Activated T-cell treated with anti-CD3 and anti-CD28 coated beads, Interleukin-2, amount 50 U/mL, for 1 hour (primary cell): ENCODE data around the gene LYPD6B.

ENCODE experiments used
- DNase-seq: peaks from one replicate; pipeline ENCODE4 v3.0.0-alpha.2; 2020

The LYPD6B gene

GRCh38 chr2:149044500-149044899 lies 6.0 kb downstream of the LYPD6B start:
- DNase-seq = no peak

DNA sequence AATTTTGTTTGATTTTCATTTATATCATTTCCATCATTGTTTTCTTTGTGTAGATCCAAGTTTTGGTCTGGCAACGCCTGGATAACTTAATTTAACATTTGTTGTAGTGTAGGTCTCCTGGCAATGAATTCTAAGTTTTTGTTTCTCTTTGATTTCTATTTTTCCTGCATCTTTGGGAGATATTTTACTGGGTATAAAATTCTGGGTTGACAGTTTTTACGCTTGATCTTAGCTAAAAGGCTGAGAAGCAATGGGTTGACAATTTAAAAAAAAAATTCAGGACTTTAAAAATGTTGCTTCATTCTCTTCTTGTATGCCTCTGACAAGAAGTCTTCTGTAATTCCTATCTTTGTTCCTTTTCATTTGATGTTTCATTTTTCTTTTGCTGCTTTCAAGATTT lies 8.6 kb downstream of the LYPD6B start:
- no peak for DNase-seq

DNA sequence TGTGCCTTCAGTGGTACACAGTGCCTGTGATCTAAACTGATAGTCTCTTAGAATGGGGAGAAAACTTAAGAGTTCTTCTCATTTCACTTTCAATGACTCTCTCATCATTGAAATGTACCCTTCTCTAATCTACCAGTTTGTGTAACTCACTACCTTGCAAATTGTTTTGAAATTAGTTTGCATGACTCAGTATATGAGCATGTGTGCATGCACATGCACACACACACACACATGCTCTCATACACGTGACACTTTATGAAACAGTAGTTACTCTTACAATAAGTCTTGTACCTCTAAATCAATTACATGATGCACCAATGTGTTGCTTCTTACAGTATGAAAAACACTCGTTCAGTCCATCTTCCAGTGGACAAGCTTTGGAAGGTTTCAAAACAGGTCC lies 10.6 kb downstream of the LYPD6B start:
- no peak for DNase-seq

GRCh38 chr2:149050188-149050587 lies 11.7 kb downstream of the LYPD6B start:
- DNase-seq = no peak

DNA sequence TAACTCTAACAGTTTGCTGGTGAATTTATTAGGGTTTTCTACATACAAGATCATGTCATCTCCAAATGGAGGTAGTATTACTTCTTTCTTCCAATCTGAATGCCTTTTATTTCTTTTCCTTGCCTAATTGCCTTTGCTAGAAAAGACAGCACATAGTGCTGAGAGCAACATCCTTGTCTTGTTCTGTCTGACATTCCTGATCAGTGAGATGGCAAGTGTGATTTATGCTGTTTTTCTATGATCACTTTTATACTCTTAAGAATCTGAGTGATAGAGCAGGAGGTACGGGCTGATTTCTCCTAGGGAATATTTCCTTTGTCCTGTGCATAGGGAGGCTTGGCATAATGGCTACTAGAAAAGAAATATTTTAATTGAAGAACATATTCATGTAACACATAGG lies 17.3 kb downstream of the LYPD6B start:
- DNase-seq = no peak

- no peak for DNase-seq
Measured at GRCh38 chr2:149056541-149057255, 18.2 kb downstream of the LYPD6B start.

DNA sequence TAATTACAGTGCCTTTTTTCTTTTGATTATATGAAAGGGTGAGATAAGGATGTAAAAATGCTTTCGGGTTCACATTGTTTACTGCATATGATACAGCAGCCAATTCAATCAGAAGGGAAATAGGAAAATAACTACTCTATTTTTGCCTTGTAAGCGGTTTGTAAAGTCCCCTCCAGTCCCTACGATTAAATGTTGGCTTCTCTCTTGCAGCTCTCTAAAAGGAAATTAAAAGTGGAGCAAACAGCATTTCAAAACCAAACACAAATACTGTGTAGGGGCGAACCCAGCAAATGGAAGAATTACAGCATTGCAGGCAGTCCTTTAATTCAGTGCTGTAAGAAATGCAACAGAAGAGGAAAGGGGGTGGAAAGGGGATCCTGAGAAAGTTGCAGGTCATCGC lies 18.9 kb downstream of the LYPD6B start:
- DNase-seq = no peak

GRCh38 chr2:149058936-149059335 lies 20.4 kb downstream of the LYPD6B start:
- no peak for DNase-seq

DNA sequence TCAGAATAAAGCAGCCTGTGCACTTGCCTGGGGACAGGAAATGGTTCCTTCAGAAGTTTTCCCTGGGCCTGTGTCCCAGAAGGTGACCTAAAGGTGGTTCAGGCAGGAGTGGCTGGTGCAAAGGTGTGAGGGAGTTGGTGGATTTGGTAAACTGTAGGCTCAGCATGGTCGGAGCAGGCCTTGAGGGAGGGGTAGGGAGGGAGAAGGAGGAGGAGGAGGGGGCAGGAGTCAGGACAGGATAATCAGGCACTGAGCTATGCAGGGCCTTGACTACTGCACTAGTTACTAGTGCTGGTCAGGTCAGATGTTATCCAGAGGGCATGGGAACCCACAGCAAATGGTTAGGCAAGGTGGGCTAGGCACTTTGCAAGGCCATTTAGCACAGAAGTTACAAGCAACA lies 21.3 kb downstream of the LYPD6B start:
- DNase-seq = no peak

- DNase-seq = no peak
Measured at GRCh38 chr2:149061133-149061745, 22.7 kb downstream of the LYPD6B start.

DNA sequence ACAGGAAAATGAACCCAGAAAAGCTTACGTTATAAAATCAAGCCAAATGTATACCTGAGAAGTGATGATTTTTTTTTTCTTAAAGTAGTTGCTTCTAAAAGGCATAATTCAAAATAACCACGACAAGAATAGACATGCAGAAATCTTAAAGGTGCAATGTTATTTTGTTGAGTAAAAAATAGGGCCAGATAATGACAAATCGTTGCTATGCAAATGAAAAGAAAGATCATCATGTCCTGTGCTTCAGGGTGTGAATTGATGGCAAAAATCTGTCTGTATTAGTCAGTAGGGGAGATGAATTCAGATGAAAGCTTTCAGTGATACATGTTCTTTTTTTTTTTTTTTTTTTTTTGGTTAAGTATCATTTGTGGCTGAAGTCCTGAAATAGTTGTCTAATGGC lies 24.0 kb downstream of the LYPD6B start:
- no peak for DNase-seq

GRCh38 chr2:149063177-149063576 lies 24.7 kb downstream of the LYPD6B start:
- DNase-seq = no peak

- DNase-seq = no peak
Measured at GRCh38 chr2:149064365-149064841, 25.9 kb downstream of the LYPD6B start.

DNA sequence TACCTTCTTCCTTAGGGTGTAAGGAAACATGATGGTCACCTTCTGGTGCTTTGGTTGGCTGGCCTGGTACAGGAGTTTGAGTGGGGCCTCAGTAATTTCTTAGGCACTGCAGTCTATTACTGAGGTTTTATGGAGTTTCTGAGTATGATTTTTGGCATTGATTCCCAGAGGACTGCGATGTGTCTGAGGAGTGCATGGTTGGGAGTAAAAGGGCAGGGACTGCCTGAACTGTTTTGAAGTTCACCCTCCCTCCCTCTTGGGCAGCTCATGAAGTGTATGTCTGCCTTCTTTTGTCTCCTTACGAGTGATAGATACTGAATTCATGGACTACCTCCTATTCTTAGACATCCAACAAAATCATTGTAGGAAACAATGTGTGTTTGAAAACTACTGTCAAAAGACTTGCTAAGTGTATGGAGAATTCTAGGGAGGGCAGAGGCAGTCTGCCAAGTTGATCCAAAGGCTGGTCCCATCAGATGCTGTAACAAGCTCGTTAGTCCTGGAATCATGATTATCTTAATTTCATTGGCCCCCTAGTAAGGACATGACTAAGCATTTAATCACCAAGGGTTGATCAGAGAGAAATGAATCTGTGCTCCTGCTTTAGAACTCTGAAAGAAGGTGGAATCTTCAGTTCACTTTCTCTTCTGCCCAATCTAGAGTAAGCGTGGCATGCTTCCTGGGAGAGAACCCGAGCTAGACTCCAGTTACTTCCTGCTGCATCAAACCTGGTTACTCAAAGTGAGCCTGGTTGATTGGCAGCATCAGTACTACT lies 26.5 kb downstream of the LYPD6B start:
- no peak for DNase-seq

DNA sequence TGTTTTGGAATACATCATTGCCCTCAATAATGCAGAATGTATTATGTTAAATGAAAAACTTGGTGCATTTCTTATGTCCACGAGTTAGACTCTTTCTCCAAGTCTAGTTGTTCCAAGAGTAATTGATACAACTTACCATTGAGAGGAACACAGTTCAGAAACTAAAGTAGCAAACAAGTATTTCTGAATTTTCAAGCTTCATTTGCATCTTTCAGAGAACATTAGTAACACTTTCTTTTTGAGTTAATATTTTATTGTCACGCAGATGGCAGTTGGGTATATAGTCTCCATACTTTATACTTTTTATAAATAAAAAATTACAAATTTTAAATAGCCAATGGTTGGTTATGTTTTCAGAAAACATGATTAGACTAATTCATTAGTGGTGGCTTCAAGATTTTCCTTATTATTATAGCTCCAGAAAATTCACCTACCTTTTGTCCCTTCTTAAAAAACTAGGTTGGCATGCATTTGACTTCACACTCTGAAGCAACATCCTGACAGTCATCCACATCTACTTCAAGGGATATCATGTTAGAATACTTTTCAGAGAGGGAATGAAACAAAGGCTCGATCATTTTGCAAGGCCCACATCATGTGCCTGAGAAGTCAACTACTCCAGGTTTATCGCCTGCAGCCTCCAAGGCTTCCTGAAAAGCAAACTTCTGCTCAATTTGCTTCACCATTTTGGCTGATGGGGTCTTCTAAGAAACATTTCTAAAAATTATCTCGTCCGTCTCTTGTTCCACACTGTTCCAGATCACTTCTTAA lies 29.9 kb downstream of the LYPD6B start:
- DNase-seq = no peak

- DNase-seq = no peak
Measured at GRCh38 chr2:149068996-149069888, 30.7 kb downstream of the LYPD6B start.

- DNase-seq = no peak
Measured at GRCh38 chr2:149070681-149071320, 32.3 kb downstream of the LYPD6B start.

DNA sequence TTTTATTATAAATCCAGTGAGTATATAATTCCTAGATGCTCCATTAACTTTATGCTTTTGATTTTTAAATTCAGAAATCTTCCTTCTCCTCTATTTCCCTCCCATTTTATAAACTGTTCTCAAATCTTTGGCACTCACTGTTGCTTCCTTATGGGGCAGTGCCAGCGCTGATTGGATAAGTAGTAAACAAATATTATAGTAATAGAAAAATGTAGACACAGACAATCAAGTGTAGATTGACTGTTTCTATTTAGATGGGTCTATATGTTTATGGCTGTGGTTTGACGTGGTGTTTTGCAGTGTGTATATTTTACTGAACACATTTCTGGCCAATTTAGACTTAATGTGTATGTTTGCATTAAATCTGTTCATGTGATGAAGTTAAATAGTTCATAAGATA lies 36.6 kb downstream of the LYPD6B start:
- no peak for DNase-seq

- DNase-seq = no peak
Measured at GRCh38 chr2:149075853-149076252, 37.4 kb downstream of the LYPD6B start.

DNA sequence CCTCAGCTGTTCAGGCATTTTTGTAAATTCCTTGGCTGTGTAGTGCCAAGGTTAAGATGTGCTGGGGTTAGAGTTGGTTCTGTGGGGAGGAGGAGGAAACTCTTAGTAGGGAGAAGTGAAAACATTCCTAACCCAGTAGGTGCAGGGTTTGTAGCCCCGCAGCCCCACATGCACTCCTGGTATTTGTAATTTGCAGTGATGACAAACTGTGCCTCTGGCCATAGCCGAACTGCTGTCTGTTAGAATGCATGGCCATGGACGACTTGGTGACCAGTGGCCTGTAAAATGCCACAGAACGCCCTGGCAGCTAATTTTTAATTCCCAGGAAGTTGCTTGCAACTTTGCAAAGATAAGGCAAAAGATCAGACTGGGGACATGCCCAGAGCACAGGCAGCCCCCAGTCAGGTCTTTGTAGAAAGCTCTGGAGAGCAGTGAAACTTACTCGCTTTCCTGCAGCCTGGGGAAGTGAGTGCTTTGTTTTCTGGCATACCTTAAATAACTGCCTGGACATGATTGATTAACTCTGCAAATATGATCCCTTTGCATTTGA lies 38.4 kb downstream of the LYPD6B start:
- no peak for DNase-seq

- DNase-seq = no peak
Measured at GRCh38 chr2:149077861-149078260, 39.4 kb downstream of the LYPD6B start.
